Measurements from ENCODE around the gene RBP3.

Gene RBP3

GRCh38 chr10:47403446-47404318 lies 55.5 kb downstream of the RBP3 start:
- no peak for DNase-seq

- no peak for DNase-seq
Measured at GRCh38 chr10:47404446-47404845, 56.3 kb downstream of the RBP3 start.

- DNase-seq: no peak
Measured at GRCh38 chr10:47404937-47405336, 56.8 kb downstream of the RBP3 start.

GRCh38 chr10:47405857-47406547 lies 57.8 kb downstream of the RBP3 start:
- no peak for DNase-seq

- DNase-seq: no peak
Measured at GRCh38 chr10:47406548-47406869, 58.3 kb downstream of the RBP3 start.

- DNase-seq: no peak
Measured at GRCh38 chr10:47406870-47407691, 58.9 kb downstream of the RBP3 start.

Measured in NCI-H1105 (cell line).